Measurements from ENCODE around the gene OR5A1. TPM values are rescaled to one million over a fixed set of nuclear protein-coding genes. Genes with fewer than 3 reads are reported as not detected.

The OR5A1 gene
- not detected for total RNA-seq

DNA sequence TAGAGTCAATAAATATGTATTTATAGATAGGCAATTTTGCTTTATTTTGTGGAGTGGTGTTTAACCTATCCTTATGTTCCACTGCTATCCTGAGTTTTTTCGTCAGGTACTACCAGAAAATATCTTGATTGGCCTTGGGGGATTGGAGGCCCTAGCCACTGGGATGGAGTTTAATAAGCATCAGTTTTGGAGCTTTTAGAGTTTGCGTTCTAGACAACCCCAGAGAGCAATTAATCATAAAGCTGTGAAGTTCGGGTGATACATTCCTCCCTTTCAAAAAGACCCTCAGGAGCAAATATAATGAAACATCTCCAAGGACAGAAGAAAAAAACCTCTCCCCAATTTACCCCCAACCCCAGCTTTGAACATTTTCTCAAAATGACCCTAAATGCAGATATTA, at the start of gene OR5A1:
Gene OR5A1, plus strand, starts transcription at position 301 of the 400 bp plus-strand sequence. CDS start 6,700 bp downstream, outside the sequence.
- no peak within 1 kb of the TSS for H3K27ac ChIP-seq
- H3K36me3 ChIP-seq = no peaks in the 10 kb centered on the region
- DNase-seq (ENCODE audit: extremely low spot score in 2 of 2) = no peak
- H3K4me3 ChIP-seq = no peak within 1 kb of the TSS
- TF ChIP-seq POLR2A (IDR thresholded peaks at IDR 0.05) (no peak), POLR2AphosphoS5 (IDR thresholded peaks at IDR 0.05; ENCODE audit: insufficient read depth in 1 of 2, low read depth in 1 of 2) (no peak), CTCF (IDR thresholded peaks at IDR 0.05) (no peak)
- H3K9me3 ChIP-seq = no peaks in the 10 kb centered on the region
- H3K4me1 ChIP-seq = no peaks in the 10 kb centered on the region
- intact Hi-C loops (cut with DNase I) = no loop called here
- H3K27me3 ChIP-seq = no peaks in the 10 kb centered on the region

DNA sequence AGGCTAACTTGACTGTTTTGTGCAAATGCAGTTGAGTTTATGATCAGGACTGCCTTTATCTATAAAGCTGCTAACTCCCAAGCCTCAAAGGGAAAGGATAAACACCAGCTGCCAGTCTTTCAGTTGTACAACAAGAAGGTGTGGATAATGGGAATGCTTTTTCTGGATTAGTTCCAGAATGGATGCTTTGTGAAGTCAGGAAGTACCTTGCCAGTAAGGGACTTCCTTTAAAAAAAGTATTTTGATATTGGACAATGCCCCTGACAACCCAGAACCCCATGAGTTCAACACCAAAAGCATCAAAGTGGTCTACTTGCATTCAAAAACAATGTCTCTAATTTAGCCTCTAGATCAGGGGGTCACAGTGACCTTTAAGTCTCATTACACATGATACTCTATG, 42.1 kb upstream of the OR5A1 start:
- intact Hi-C loops (cut with DNase I) = no loop called here
- H3K9me3 ChIP-seq = no peaks in the 10 kb centered on the region

GRCh38 chr11:59400461-59401261, 35.6 kb upstream of the OR5A1 start:
- H3K27me3 ChIP-seq = no peaks in the 10 kb centered on the region
- no peak overlapping the region for H3K27ac ChIP-seq
- TF ChIP-seq POLR2A (IDR thresholded peaks at IDR 0.05) (no peak), POLR2AphosphoS5 (IDR thresholded peaks at IDR 0.05; ENCODE audit: insufficient read depth in 1 of 2, low read depth in 1 of 2) (no peak)
- no peaks in the 10 kb centered on the region for H3K36me3 ChIP-seq
- no peak overlapping the region for H3K4me3 ChIP-seq
- no peaks in the 10 kb centered on the region for H3K4me1 ChIP-seq
- DNase-seq (ENCODE audit: extremely low spot score in 2 of 2) = no peak
- intact Hi-C loops (cut with DNase I) = no loop called here
- H3K9me3 ChIP-seq = no peaks in the 10 kb centered on the region

More for the DNA sequence above, 42.1 kb upstream of the OR5A1 start:
- Histone ChIP-seq H3K36me3 (no peaks in the 10 kb centered on the region), H3K27me3 (no peaks in the 10 kb centered on the region), H3K4me1 (no peaks in the 10 kb centered on the region), H3K27ac (no peak overlapping the region), H3K4me3 (no peak overlapping the region)
- no peak for TF ChIP-seq POLR2AphosphoS5 (IDR thresholded peaks at IDR 0.05; ENCODE audit: insufficient read depth in 1 of 2, low read depth in 1 of 2)
- TF ChIP-seq CTCF (IDR thresholded peaks at IDR 0.05) = no peak
- TF ChIP-seq POLR2A (IDR thresholded peaks at IDR 0.05) = no peak
- DNase-seq (ENCODE audit: extremely low spot score in 2 of 2) = no peak

GRCh38 chr11:59401262-59401552, 35.1 kb upstream of the OR5A1 start:
- no peak for DNase-seq (ENCODE audit: extremely low spot score in 2 of 2)
- Histone ChIP-seq H3K27me3 (no peaks in the 10 kb centered on the region), H3K9me3 (no peaks in the 10 kb centered on the region), H3K4me3 (no peak overlapping the region), H3K4me1 (no peaks in the 10 kb centered on the region), H3K36me3 (no peaks in the 10 kb centered on the region), H3K27ac (no peak overlapping the region)
- intact Hi-C loops (cut with DNase I) = no loop called here
- no peak for TF ChIP-seq CTCF (IDR thresholded peaks at IDR 0.05)
- TF ChIP-seq POLR2A (IDR thresholded peaks at IDR 0.05) = no peak
- TF ChIP-seq POLR2AphosphoS5 (IDR thresholded peaks at IDR 0.05; ENCODE audit: insufficient read depth in 1 of 2, low read depth in 1 of 2) = no peak

DNA sequence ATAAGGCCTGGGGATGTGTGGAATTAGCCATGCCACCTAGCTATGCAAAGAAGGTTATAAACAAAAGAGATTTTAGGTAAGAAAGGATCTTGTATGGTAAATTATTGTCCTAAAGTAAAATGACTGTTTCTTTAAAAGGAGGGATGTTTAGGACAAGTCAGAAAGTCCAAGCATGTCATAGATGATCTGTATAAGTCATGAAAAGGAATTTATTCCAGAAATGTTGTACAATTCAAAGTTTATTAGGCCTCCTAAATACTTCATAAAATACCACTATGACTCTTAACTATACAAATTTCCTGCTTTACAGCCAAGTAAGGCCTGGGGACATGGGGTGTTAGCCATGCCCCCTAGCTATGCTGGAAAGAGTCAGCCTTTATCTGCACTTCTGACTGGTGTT, 32.7 kb upstream of the OR5A1 start:
- H3K9me3 ChIP-seq = no peaks in the 10 kb centered on the region
- no peaks in the 10 kb centered on the region for H3K4me1 ChIP-seq
- TF ChIP-seq POLR2A (IDR thresholded peaks at IDR 0.05) (no peak), POLR2AphosphoS5 (IDR thresholded peaks at IDR 0.05; ENCODE audit: insufficient read depth in 1 of 2, low read depth in 1 of 2) (no peak), CTCF (IDR thresholded peaks at IDR 0.05) (no peak)
- intact Hi-C loops (cut with DNase I) = no loop called here
- no peaks in the 10 kb centered on the region for H3K36me3 ChIP-seq
- no peak overlapping the region for H3K4me3 ChIP-seq
- H3K27me3 ChIP-seq = no peaks in the 10 kb centered on the region
- DNase-seq (ENCODE audit: extremely low spot score in 2 of 2) = no peak
- no peak overlapping the region for H3K27ac ChIP-seq

All from vagina (tissue), 2 donors.